OCI-LY7 (cell line): ENCODE data around the gene KNSTRN. TPM values are rescaled to one million over a fixed set of nuclear protein-coding genes. Genes with fewer than 3 reads are reported as not detected.

ENCODE experiments used
- BruUV-seq: library from RNA; stranded (reverse); fragments of 400-500 nt; replicated peaks from 2 replicates; lab custom pipeline; 2021; lab: Mats Ljungman, UMichigan
- CTCF ChIA-PET: fragments of 300-600 bp; sonication (Branson Sonifier 250); formaldehyde crosslinking; loops from one replicate; lab custom pipeline; 2022; ENCODE audit warnings: antibody characterized with exemption; ENCODE audit not compliant: unreplicated experiment; lab: Charles Lee
- POLR2A ChIA-PET: fragments of 300-600 bp; sonication (Branson Sonifier 250); formaldehyde crosslinking; loops from one replicate; lab custom pipeline; 2022; ENCODE audit warnings: antibody characterized with exemption; lab: Charles Lee
- DNase-seq: peaks from one replicate; pipeline ENCODE4 v3.0.0-alpha.2; 2015; ENCODE audit warnings: low spot score
- H2AFZ ChIP-seq: fragments of 200-600 bp; sonication (generic), shearing (Covaris generic); 2 replicates; pipeline ENCODE4 v1.6.1; 2014; ENCODE audit warnings: mild to moderate bottlenecking, antibody characterized with exemption, low read length, moderate library complexity
- H3K27ac ChIP-seq: fragments of 200-600 bp; sonication (generic); 2 replicates; pipeline ENCODE4 v1.5.1; 2014; ENCODE audit warnings: mixed run types, low read depth, mild to moderate bottlenecking, moderate library complexity, low read length, inconsistent platforms; ENCODE audit not compliant: poor library complexity, severe bottlenecking
- H3K36me3 ChIP-seq: fragments of 200-600 bp; sonication (generic); 2 replicates; pipeline ENCODE4 v1.6.1; 2014; ENCODE audit warnings: mild to moderate bottlenecking, antibody characterized with exemption, low read length, moderate library complexity, mixed read lengths; ENCODE audit not compliant: insufficient read depth
- H3K4me1 ChIP-seq: fragments of 200-600 bp; sonication (generic); 2 replicates; pipeline ENCODE4 v1.5.1; 2014; ENCODE audit warnings: mild to moderate bottlenecking, low read length; ENCODE audit not compliant: insufficient read depth, poor library complexity, severe bottlenecking
- H3K4me2 ChIP-seq: fragments of 200-600 bp; sonication (generic); 2 replicates; pipeline ENCODE4 v1.6.1; 2014; ENCODE audit warnings: mild to moderate bottlenecking, low read length
- H3K4me3 ChIP-seq: fragments of 200-600 bp; sonication (generic); 2 replicates; pipeline ENCODE4 v1.5.1; 2014; ENCODE audit warnings: mild to moderate bottlenecking, low read depth, low read length; ENCODE audit not compliant: poor library complexity, severe bottlenecking
- H3K79me2 ChIP-seq: fragments of 200-600 bp; sonication (generic); 2 replicates; pipeline ENCODE4 v1.6.1; 2016; ENCODE audit warnings: low read depth, mild to moderate bottlenecking, low read length, moderate library complexity, mixed read lengths; ENCODE audit not compliant: insufficient read depth
- H3K9me2 ChIP-seq: fragments of 200-600 bp; sonication (generic); 2 replicates; pipeline ENCODE4 v1.6.1; 2016; ENCODE audit warnings: mild to moderate bottlenecking, low read length, mixed read lengths; ENCODE audit not compliant: insufficient read depth
- H3K9me3 ChIP-seq: fragments of 200-600 bp; sonication (generic); 2 replicates; pipeline ENCODE4 v1.6.1; 2014; ENCODE audit warnings: mild to moderate bottlenecking, mixed run types, low read length, mixed read lengths
- H4K20me1 ChIP-seq: fragments of 200-600 bp; sonication (generic); 2 replicates; pipeline ENCODE4 v1.6.1; 2014; ENCODE audit warnings: mild to moderate bottlenecking, antibody characterized with exemption, low read length, moderate library complexity, mixed read lengths; ENCODE audit not compliant: insufficient read depth
- CTCF ChIP-seq: fragments of 200-600 bp; sonication (generic); conservative IDR thresholded peaks from 2 replicates; pipeline ENCODE4 v1.5.1; 2014; ENCODE audit warnings: mild to moderate bottlenecking, antibody characterized with exemption, low read length, moderate library complexity, mixed read lengths
- EZH2phosphoT487 ChIP-seq: fragments of 200-600 bp; sonication (generic); IDR thresholded peaks from 2 replicates; pipeline ENCODE4 v1.6.1; 2018; ENCODE audit warnings: low read depth, borderline replicate concordance, mild to moderate bottlenecking, mixed run types, antibody characterized with exemption, low read length, moderate library complexity, mixed read lengths
- intact Hi-C: fragments of 100-400 bp; cut with micrococcal nuclease; formaldehyde crosslinking; loops from one replicate; pipeline ENCODE4 v1.10.0; 2022; ENCODE audit not compliant: unreplicated experiment
- total RNA-seq, 2 experiments: library from RNA; depleted of rRNA in 1 of 2; stranded (reverse); fragments of >200 nt in 1 of 2; shearing (Covaris generic) in 1 of 2; gene quantifications; 2 replicates each; pipeline ENCODE4 v1.2.3, GENCODE V29; 2014 to 2022

KNSTRN gene
- total RNA-seq, 2 experiments from 2014 or later, result 89.6 to 106 TPM

- H3K36me3 ChIP-seq, result peaks cover 72% of the 10 kb centered on the region
- no TSS peak for BruUV-seq
- no peak for TF ChIP-seq EZH2phosphoT487
- DNase-seq, result no peak
- H4K20me1 ChIP-seq, result no peaks in the 10 kb centered on the region
- intact Hi-C loops, result no loop called here
- no peak overlapping the region for H3K27ac ChIP-seq
- H3K9me3 ChIP-seq, result no peaks in the 10 kb centered on the region
- H3K79me2 ChIP-seq, result peaks cover 29% of the 10 kb centered on the region
- no peaks in the 10 kb centered on the region for H3K9me2 ChIP-seq
- no peak overlapping the region for H3K4me3 ChIP-seq
- ChIA-PET CTCF (no interaction called here), POLR2A (interaction anchor here (0.6 to 1.2 kb wide), 2 partner anchors 24 to 174 kb away, joined by 3 read pairs; no protein-coding TSS in a partner anchor)
- peaks cover 16% of the 10 kb centered on the region for H3K4me1 ChIP-seq
- H2AFZ ChIP-seq, result no peak overlapping the region
- H3K4me2 ChIP-seq, result no peak overlapping the region
Measured at GRCh38 chr15:40386480-40386879, 4.0 kb downstream of the KNSTRN start.

GRCh38 chr15:40388941-40389823, 6.7 kb downstream of the KNSTRN start:
- peaks cover 99% of the 10 kb centered on the region for H3K36me3 ChIP-seq
- H3K9me3 ChIP-seq, result no peaks in the 10 kb centered on the region
- BruUV-seq, result no TSS peak
- H3K79me2 ChIP-seq, result peaks cover 16% of the 10 kb centered on the region
- H3K4me3 ChIP-seq, result no peak overlapping the region
- CTCF ChIA-PET, result interaction anchor here (0.9 kb wide), 1 partner anchor 9 kb away, joined by 3 read pairs; no protein-coding TSS in a partner anchor
- H3K27ac ChIP-seq, result no peak overlapping the region
- POLR2A ChIA-PET, result interaction anchor here (0.5 kb wide), 1 partner anchor 209 kb away, joined by 3 read pairs; no protein-coding TSS in a partner anchor
- no peak overlapping the region for H2AFZ ChIP-seq
- H3K9me2 ChIP-seq, result no peaks in the 10 kb centered on the region
- peaks cover 11% of the 10 kb centered on the region for H3K4me1 ChIP-seq
- TF ChIP-seq CTCF (no peak), EZH2phosphoT487 (no peak)
- intact Hi-C loops, result no loop called here
- no peak overlapping the region for H3K4me2 ChIP-seq
- DNase-seq, result no peak
- H4K20me1 ChIP-seq, result no peaks in the 10 kb centered on the region

- BruUV-seq, result no TSS peak
- Histone ChIP-seq H3K4me1 (peaks cover 3% of the 10 kb centered on the region), H3K4me3 (no peak overlapping the region), H3K27ac (no peak overlapping the region), H2AFZ (no peak overlapping the region), H3K4me2 (no peak overlapping the region), H4K20me1 (no peaks in the 10 kb centered on the region), H3K9me3 (no peaks in the 10 kb centered on the region), H3K79me2 (peaks cover 8% of the 10 kb centered on the region), H3K9me2 (no peaks in the 10 kb centered on the region), H3K36me3 (peaks cover 99% of the 10 kb centered on the region)
- ChIA-PET CTCF (interaction anchor here (0.9 kb wide), 1 partner anchor 8 kb away, joined by 3 read pairs; no protein-coding TSS in a partner anchor), POLR2A (no interaction called here)
- intact Hi-C loops, result no loop called here
- no peak for DNase-seq
- no peak for TF ChIP-seq CTCF
- TF ChIP-seq EZH2phosphoT487, result no peak
Measured at GRCh38 chr15:40389824-40390595, 7.5 kb downstream of the KNSTRN start.
